Activated CD4-positive, CD25-positive, alpha-beta regulatory T cell (primary cell): ENCODE measurements around the gene RHCE.
"Not testable (repeated sequence)": the region's sequence is repeated elsewhere in the genome, so short reads cannot be mapped to it uniquely, and the experiment has no call there.

Experiments used
- DNase-seq, 4 experiments: peaks; one replicate each; lab custom pipeline; 2025; lab: John Stamatoyannopoulos, UW

The RHCE gene

DNA sequence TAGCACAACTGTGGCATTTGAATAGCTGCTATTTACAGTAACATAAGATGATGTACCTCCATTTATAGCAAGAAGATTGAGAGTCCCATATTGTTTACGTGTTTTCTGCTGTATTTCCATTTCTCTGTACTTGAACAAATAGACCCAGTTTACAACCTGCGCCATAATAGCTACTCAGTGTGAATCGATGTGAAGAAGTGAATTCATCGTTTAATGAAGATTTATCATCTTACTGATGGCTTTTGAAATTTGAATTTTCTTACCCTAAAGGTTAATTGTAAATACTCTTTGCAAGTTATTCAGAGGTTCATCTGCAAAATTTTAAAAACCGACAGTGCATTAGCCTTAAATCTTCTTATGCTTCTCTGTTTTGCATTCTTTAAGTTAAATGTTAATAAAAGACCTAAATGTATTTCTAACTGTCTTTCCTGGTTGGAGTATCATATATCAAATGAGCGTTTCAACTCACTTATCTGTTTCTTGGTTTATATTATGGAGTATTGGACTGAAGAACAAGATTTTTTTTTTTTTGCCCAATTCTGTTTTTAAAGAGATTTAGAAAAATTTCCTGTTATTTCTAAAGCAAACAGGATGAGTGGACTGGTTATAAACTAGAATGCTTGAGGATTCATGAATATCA lies 12.2 kb upstream of the RHCE start:
- no peak for DNase-seq

GRCh38 chr1:25431955-25432719 lies 11.5 kb upstream of the RHCE start:
- no peak for DNase-seq

- DNase-seq = peak in 3 of 4 experiments; percentile 56 to 77 (median 77)
Observed at GRCh38 chr1:25430967-25431881, 10.6 kb upstream of the RHCE start.

- DNase-seq = peak; percentile 86 to 94 (median 91)
Observed at GRCh38 chr1:25430073-25430966, 9.7 kb upstream of the RHCE start, which contains the start of gene MACO1. TSS of gene MACO1 (plus strand) at chr1:25430897. CDS start at chr1:25431099, 202 bp downstream.

- DNase-seq = no peak
Observed at GRCh38 chr1:25428475-25429166, 8.0 kb upstream of the RHCE start.

DNA sequence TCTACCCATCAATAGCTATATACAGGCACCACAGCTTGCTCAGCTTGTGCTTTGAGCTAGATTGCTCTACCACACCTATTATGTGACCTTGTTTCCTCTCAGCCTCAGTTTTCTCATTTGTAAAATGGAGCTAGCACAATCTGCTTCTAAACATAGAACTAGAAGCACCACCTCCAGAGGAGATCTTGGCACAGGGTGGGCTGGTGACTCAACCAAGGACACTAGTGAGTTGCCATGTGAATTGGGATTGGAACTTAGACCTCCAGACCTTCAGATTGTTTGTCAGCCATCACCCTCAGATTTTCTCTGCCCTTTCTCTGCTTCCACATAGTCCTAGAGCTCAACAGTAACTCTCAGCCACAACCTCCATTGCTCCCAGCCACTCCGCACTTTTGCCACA lies 7.1 kb upstream of the RHCE start:
- DNase-seq = no peak

GRCh38 chr1:25425098-25426085 lies 4.8 kb upstream of the RHCE start:
- no peak for DNase-seq

DNA sequence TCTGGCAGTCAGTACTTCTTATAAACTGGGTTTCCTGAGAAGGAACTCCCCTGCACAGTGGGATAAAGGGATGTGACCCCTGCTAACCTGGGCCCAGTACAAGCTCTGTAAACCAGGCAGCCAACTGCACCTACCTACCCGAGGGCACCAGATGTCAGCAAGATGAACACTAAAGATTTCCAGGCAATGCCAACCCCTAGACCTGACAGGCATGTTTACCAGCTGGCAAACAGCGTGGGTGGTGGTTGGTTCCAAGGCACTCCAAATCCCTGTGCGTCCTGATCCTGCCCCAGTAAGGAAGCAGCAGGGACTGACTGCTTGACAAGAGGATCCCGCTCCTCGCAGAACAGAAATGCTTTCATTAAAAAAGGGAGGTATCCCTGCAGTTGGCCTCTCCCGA lies 2.6 kb upstream of the RHCE start:
- not testable (repeated sequence) for DNase-seq

DNA sequence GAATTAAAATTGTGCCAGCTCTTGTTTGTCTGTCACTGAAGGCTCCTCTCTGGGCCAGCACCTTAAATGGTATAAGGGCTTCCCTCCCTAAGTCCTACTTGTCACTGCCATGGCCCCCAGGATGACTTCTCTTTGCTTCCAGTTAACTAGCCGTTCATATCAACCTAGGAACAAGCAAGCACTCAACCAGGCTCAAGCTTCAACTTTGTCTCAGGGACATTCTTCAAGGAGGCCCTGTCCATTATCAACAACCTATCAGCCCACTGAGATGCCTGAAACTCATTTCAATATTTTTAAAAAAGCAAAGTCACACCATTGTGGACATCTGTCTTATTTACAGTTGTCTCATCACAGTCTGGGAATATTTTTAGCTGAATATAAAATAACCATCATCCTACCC lies 1.3 kb downstream of the RHCE start:
- not testable (repeated sequence) for DNase-seq

DNA sequence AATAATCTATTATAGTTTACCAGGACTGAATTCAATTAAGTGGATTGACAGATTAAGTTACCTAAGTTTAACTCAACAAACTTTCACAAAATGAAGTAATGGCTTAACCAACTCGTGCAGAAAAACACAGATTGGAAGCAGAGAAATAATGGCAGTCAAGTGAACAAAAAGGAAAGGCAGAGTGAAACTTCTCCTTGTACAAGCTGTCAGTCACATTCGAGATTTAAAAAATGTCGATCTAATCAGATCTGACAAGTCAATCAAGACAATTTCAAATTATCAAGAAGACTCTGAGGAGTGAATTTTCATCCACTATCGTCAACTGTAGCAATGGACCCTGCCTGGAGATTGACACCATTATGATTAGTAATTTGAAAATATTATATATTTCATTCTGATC lies 3.3 kb downstream of the RHCE start:
- not testable (repeated sequence) for DNase-seq

- not testable (repeated sequence) for DNase-seq
Observed at GRCh38 chr1:25414578-25414977, 6.0 kb downstream of the RHCE start.

- DNase-seq = not testable (repeated sequence)
Observed at GRCh38 chr1:25414157-25414556, 6.5 kb downstream of the RHCE start.

DNA sequence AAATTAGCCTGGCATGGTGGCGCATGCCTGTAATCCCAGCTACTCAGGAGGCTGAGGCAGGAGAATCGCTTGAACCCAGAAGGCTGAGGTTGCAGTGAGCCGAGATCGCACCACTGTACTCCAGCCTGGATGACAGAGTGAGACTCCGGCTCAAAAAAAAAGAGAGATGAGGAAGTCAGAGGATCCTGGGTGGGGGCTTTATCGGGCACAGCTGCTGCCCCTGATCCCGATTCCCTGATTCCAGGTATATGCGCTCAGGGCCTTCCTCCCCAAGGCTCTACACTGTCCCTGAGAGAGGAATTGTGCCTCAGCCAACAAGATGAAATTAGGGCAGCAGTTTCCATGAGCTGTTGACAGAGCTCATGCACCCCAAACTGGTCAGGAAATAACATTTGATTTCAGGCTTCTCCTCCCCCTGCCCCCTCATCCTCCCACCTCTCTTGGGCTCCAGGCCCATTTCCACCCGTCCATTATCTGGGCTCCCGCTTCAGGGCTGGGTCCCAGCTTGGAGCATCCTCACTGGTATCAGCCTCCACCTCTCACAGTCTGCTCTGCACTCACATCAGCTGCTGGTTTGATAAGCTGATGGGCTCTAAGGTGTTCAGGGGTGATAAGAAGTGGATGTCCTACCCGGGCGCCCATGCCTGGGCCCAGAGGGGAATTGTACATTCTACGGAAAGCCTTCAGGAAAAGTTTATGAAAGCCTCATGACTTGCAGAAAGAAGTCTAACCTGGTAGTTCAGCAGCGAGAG lies 7.6 kb downstream of the RHCE start:
- DNase-seq = not testable (repeated sequence)

GRCh38 chr1:25409641-25410427 lies 10.8 kb downstream of the RHCE start:
- DNase-seq = not testable (repeated sequence)

GRCh38 chr1:25405731-25406305 lies 14.8 kb downstream of the RHCE start:
- DNase-seq = not testable (repeated sequence)

DNA sequence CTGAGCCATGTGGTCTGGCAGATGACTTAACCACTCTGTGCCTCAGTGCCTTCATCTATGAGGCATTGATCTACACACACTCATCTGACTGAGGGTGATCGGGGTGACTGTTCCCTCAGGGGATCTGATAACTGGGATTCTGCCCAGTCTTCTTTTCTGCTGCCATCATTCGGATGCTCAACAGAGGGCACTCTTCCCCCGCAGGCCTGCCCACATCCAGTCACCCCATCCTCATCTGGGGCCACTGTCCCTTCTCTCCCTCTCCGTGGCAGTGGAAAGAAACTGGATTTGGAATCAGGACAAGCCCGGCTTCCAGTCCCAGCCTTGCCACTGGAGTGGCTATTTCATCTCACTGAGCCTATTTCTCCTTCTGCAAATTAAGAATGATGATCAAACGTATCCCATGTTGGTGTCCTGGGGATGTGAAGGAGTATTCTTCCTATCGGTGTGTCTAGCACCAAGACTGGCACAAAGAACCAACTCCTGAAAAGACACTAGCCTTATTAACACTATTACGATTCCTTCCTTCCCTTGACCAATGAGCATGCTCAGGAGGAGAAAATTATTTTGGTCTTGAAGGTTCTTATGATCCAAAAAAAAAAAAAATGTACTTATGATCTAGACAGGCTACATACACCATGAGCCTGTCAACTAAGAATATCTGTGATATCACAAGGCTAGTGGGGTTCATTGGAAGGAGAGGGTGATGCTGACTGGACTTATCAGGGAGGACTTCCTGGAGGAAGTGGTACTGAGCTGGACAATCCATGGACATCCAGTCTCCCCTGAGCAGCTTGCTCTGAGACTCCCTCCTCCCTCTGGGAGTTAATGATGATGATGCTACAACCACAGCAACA lies 17.4 kb downstream of the RHCE start:
- DNase-seq = not testable (repeated sequence)
